ENCODE data around the gene MAP3K10. TPM values are rescaled to one million over a fixed set of nuclear protein-coding genes. Genes with fewer than 3 reads are reported as not detected.
"Not testable (repeated sequence)": the region's sequence is repeated elsewhere in the genome, so short reads cannot be mapped to it uniquely, and the experiment has no call there.

The MAP3K10 gene
- polyA plus RNA-seq: 0.44 TPM

DNA sequence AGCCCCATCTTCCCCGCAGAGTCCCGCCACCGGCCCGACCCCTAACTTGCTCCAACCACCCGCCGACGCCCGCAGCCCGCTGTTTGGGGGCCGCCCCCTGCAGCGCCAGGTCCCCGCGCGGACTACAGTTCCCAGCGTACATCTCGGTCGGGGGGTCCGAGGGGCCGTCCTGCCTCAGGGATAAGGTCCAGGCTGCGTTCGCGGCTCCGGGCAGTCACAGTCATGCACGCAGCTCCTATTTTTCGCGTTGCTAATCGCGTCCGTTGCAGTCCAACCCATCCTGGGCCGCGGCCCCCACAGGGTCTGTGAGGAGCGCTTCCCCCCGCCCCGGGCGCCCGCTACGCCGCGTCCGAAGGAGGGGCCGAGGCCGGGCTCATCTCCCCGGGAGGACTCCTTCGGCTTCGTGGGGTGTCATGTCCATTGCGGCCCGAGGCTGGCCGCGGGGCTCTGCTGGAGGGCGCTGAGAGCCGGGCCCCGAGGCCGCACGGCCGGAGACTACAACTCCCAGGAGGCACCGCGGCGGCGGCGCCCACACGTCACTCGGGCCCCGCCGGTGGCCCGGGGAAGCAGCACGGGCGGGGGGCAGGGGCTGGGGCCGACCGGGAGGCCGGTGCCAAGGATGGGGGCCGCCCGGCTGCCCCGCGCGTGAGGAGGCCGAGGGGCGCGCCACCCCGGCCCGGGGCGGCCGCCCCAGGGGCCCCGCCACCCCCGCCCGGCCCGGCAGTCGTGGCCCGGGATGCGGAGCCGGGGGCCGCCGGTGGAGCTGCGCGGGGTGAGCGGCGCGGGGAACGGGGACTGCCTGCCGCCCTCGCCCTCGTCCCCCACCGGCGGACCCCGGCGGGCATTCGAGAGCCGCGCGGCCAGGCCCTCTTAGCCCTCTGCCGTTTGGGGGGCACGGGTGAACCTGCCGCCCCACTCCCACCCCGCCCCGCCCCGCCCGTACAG, at the start of gene MAP3K10:
Gene MAP3K10, plus strand, starts transcription at position 536 of the 945 bp plus-strand sequence. CDS start 606 bp downstream, outside the sequence.
- peak within 1 kb of the TSS; percentile 80 to 99 (median 93) for H3K27ac Mint-ChIP-seq

DNA sequence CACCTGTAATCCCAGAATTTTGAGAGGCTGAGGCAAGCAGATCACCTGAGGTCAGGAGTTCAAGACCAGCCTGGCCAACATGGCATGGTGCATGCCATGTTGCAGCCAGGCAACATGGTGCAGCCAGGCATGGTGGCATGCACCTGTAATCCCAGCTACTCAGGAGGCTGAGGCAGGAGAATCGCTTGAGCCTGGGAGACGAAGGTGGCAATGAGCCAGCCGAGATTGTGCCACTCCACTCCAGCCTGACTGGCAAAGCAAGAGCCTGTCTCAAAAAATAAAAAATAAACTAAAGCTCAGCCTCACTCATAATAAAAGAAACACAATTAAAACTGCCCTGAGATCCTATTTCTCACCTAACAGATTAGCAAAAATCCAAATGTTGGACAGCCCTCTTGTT, 49.7 kb upstream of the MAP3K10 start:
- peaks cover 2% of the 10 kb centered on the region for H3K27me3 Mint-ChIP-seq
- H3K36me3 Mint-ChIP-seq: no peaks in the 10 kb centered on the region
- no peak overlapping the region for H3K27ac Mint-ChIP-seq
- H3K4me1 Mint-ChIP-seq: peaks cover 25 to 31% (median 30%) of the 10 kb centered on the region in 3 donors
- peaks cover 0 to 2% (median 0%) of the 10 kb centered on the region in 3 donors for H3K9me3 Mint-ChIP-seq
- no peak overlapping the region for H3K4me3 Mint-ChIP-seq

More for the DNA sequence above, at the start of gene MAP3K10:
- no peaks in the 10 kb centered on the region for H3K27me3 Mint-ChIP-seq
- peaks cover 15 to 32% (median 29%) of the 10 kb centered on the region in 3 donors for H3K4me1 Mint-ChIP-seq
- H3K9me3 Mint-ChIP-seq: no peaks in the 10 kb centered on the region
- peak within 1 kb of the TSS; percentile 88 to 100 (median 96) for H3K4me3 Mint-ChIP-seq
- no peaks in the 10 kb centered on the region for H3K36me3 Mint-ChIP-seq

DNA sequence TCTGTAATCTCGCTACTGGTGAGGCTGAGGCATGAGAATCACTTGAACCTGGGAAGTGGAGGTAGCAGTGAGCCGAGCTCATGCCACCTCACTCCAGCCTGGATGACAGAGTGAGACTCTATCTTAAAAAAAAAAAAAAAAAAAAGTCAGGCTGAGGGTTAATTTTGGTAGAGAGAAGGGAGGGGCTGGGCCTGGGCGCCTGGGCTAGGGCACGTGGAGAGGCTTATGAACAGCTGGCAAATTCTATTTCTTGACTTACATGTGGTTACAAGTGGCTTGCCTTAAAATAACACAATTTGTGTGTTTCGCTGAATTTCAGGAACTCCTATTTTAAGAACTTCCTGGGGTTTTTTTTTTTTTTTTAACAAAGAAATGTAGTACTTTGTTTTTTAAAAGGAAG, 47.6 kb upstream of the MAP3K10 start:
- H3K4me1 Mint-ChIP-seq: peaks cover 25 to 36% (median 30%) of the 10 kb centered on the region in 3 donors

DNA sequence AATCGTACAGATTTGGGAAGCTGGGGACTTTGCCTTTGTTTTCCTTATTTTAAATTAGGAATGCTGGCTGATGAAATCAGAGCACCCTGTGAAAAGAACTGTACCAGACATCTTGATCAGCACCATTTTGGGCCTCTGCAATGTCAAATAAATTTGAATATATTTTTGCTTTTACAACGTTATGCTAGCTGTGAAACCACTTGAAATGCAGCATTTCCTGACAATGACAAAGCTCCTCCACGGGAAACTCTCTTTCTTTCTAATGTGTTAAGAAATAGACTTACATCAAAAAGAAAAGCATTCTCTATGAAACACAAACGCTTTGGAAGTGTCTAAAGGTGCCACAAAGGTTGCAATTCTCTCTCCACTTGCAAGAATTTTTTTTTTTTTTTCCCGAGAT, 47.1 kb upstream of the MAP3K10 start:
- peak overlapping the region; percentile 70 to 88 (median 81) for H3K4me3 Mint-ChIP-seq
- no peaks in the 10 kb centered on the region for H3K9me3 Mint-ChIP-seq
- H3K36me3 Mint-ChIP-seq: no peaks in the 10 kb centered on the region
- H3K27ac Mint-ChIP-seq: peak overlapping the region; percentile 15 to 84 (median 59)
- peaks cover 25 to 36% (median 30%) of the 10 kb centered on the region in 3 donors for H3K4me1 Mint-ChIP-seq
- H3K27me3 Mint-ChIP-seq: peaks cover 1% of the 10 kb centered on the region

More for the DNA sequence above, 47.6 kb upstream of the MAP3K10 start:
- Mint-ChIP-seq H3K9me3 (no peaks in the 10 kb centered on the region), H3K36me3 (no peaks in the 10 kb centered on the region), H3K27me3 (peaks cover 1% of the 10 kb centered on the region), H3K4me3 (peak overlapping the region; percentile 69 to 88 (median 81)), H3K27ac (peak overlapping the region in 2 of 3 donors; percentile 15 to 84)

DNA sequence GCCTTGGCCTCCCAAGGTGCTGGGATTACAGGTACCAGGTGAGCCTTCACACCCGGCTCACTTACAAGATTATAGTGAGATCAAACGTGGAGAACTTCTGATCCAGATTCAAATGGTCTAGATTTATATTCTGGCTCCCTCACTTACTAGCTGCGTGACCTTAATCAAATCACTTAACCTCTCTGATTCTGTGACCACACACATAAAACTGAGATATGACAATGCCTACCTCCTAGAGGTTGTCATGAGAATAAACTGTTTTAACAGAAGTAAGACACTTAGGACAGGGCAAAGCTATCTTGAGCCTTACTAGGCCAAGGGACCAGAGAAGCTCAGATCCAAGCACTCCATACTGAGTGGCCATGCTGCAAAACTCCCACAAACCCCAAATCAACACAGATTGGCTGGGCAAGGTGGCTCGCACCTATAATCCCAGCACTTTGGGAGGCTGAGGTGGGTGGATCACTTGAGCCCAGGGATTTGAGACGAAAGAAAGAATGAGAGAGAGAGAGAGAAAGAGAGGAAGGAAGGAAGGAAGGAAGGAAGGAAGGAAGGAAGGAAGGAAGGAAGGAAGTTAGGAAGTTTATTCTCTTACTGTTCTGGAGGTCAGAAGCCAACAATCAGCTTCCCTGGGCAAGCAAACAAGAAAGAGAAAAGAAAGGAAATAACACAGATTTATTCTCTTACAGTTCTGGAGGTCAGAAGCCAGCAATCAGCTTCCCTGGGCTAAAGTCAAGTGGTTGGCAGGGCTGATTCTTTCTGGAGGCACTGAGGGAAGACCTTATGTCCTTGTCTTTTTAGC, 46.1 kb upstream of the MAP3K10 start:
- no peaks in the 10 kb centered on the region for H3K9me3 Mint-ChIP-seq
- H3K36me3 Mint-ChIP-seq: no peaks in the 10 kb centered on the region
- no peak overlapping the region for H3K27ac Mint-ChIP-seq
- H3K4me1 Mint-ChIP-seq: peaks cover 21 to 34% (median 32%) of the 10 kb centered on the region in 3 donors
- peaks cover 1% of the 10 kb centered on the region for H3K27me3 Mint-ChIP-seq
- peak overlapping the region in 1 of 4 donors; percentile 72 for H3K4me3 Mint-ChIP-seq

DNA sequence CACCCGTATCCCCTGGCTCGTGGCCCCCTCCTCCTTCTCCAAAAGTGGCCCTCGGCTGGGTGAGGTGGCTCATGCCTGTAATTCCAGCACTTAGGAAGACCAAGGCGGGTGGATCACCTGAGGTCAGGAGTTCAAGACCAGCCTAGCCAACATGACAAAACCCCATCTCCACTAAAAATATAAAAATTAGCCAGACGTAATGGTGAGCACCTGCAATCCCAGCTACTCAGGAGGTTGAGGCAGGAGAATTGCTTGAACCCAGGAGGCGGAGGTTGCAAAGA, 45.5 kb upstream of the MAP3K10 start:
- H3K4me1 Mint-ChIP-seq: peaks cover 21 to 34% (median 32%) of the 10 kb centered on the region in 3 donors
- not testable (repeated sequence) for H3K27ac Mint-ChIP-seq, H3K9me3 Mint-ChIP-seq, H3K27me3 Mint-ChIP-seq, H3K4me3 Mint-ChIP-seq, H3K36me3 Mint-ChIP-seq

DNA sequence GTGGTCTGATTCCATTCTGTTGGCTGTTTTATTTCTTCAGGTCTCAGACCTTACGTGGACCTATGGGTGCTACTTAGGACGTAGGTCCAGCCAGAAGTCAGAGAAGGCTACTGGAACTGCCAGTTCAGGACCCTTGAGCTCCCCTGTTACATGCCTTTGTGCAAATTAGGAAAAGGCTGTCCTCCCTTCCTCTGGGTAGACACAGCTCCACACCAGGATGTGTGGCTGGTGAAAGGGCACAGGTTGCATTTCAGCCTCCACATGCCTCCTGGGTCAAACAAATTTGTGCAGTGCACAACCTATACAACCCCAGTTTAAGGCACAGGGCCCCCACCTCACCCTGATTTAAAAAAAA, 43.9 kb upstream of the MAP3K10 start:
- no peak overlapping the region for H3K4me3 Mint-ChIP-seq
- no peaks in the 10 kb centered on the region for H3K9me3 Mint-ChIP-seq
- H3K27ac Mint-ChIP-seq: no peak overlapping the region
- H3K36me3 Mint-ChIP-seq: no peaks in the 10 kb centered on the region
- H3K4me1 Mint-ChIP-seq: peaks cover 21 to 30% (median 27%) of the 10 kb centered on the region in 3 donors
- H3K27me3 Mint-ChIP-seq: peaks cover 1% of the 10 kb centered on the region

DNA sequence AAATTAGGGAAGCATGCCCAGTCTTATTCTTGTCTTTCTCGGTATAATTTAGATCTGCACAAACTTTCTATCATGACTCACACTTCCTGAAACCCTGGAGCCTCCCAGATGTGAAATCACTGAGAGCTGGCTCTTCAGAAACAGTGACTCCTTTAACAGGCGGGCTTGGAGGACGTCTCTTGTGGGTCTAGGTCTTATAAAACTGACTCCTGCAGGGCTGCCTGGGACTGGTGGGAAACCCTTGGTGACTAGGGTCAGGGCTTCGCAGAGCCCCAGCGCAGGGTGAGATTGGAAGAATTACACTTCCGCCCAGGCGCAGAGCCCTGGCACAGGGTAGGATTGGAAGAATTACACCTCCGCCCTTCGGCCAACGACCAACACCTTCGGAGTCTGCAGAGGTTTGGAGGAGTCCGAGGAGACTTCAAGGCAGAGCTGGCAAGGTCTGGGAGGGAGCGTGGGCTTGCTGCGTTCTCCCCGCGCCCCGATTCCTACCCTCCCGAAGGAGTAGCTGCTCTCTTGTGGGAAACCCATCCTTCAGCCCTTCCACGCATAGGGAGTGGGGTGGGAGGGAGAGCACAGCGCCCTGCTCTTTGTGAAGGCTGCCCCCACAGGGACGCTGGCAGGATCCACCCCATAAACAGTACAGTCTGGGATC, 43.4 kb upstream of the MAP3K10 start:
- Mint-ChIP-seq H3K36me3 (no peaks in the 10 kb centered on the region), H3K27me3 (peaks cover 1% of the 10 kb centered on the region), H3K27ac (no peak overlapping the region), H3K4me3 (peak overlapping the region in 1 of 4 donors; percentile 60), H3K4me1 (peaks cover 19 to 27% (median 25%) of the 10 kb centered on the region in 3 donors), H3K9me3 (no peaks in the 10 kb centered on the region)

DNA sequence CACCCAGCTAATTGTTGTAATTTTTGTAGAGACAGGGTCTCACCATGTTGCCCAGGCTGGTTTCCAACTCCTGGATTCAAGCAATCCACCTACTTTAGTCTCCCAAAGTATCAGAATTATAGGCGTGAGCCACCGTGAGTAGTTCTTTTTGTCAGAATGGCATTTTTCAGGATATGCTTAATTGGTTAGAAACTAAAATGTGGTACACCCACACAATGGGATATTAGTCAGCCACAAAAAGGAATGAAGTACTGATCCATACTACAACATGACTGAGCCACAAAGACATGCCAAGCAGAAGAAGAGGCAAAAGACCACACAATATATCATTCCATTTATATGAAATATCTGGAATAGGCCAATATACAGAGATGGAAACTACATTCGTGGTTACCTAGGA, 41.7 kb upstream of the MAP3K10 start:
- no peak overlapping the region for H3K27ac Mint-ChIP-seq
- H3K4me1 Mint-ChIP-seq: peaks cover 11 to 17% (median 15%) of the 10 kb centered on the region in 3 donors
- no peak overlapping the region for H3K4me3 Mint-ChIP-seq
- peaks cover 1% of the 10 kb centered on the region for H3K27me3 Mint-ChIP-seq
- no peaks in the 10 kb centered on the region for H3K9me3 Mint-ChIP-seq
- no peaks in the 10 kb centered on the region for H3K36me3 Mint-ChIP-seq

DNA sequence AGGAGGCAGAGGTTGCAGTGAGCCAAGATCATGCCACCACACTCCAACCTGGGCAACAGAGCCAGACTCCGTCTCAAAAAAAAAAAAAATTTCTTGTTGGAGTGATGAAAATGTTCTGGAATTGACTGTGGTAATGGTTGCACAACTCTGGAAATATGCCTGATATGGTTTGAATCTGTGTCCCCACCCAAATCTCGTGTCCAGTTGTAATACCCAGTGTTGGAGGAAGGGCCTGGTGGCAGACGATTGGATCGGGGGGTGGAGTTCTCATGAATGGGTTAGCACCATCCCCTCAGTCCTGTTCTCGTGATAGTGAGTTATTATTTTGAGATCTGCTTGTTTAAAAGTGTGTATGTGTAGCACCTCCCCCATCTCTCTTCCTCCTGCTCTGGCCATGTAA, 41.1 kb upstream of the MAP3K10 start:
- peaks cover 6 to 15% (median 11%) of the 10 kb centered on the region in 3 donors for H3K4me1 Mint-ChIP-seq
- no peaks in the 10 kb centered on the region for H3K36me3 Mint-ChIP-seq
- H3K4me3 Mint-ChIP-seq: no peak overlapping the region
- no peak overlapping the region for H3K27ac Mint-ChIP-seq
- no peaks in the 10 kb centered on the region for H3K9me3 Mint-ChIP-seq
- peaks cover 1% of the 10 kb centered on the region for H3K27me3 Mint-ChIP-seq

DNA sequence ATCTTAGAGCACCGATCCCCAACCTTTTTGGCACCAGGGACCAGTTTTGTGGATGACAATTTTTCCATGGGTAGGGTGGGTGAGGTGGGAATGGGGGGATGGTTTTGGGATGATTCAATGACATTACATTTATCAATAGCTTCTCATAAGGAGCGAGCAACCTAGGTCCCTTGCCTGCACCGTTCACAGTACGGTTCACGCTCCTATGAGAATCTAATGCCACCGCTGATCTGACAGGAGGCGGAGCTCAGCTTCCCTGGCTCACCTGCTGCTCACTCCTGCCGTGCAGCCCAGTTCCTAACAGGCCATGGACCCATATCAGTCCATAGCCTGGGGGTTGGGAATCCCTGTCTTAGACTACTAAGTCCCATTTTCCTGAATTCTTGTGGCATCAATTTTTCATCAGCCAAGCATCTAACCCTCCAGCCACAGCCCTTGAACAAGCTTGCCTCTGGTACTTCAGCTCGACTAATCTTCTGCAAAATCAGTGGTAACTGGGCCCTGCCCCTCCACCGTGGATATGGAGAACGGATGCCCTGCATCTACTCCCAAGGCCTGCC, 37.0 kb upstream of the MAP3K10 start:
- H3K4me3 Mint-ChIP-seq: no peak overlapping the region
- no peaks in the 10 kb centered on the region for H3K36me3 Mint-ChIP-seq
- H3K4me1 Mint-ChIP-seq: peaks cover 5 to 9% (median 6%) of the 10 kb centered on the region in 3 donors
- no peaks in the 10 kb centered on the region for H3K27me3 Mint-ChIP-seq
- no peak overlapping the region for H3K27ac Mint-ChIP-seq
- no peaks in the 10 kb centered on the region for H3K9me3 Mint-ChIP-seq

DNA sequence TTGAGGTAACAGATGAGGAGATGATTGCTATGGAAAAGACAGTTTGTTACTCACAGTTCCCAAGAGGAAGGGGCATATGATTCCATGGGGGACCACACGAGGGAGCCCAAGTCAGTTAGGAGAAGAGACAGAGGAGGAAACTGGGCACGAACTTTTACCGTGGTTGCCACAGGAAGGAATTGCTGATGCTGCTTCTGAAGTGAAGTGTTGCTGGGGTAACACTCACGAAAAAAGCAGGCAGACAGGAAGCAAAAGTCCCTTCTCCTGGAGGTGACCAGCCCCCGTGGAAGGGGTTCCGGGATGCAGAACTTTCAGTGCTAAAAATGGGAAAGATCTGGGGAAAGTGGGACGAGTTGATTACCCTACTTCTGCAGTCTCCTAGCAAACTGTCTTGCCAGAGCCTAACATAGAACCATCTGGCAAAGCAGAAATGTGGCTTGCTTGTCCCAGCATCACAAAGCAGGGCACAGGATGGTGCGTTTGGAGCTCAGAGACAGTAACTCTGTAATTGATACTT, 35.4 kb upstream of the MAP3K10 start:
- no peak overlapping the region for H3K4me3 Mint-ChIP-seq
- no peaks in the 10 kb centered on the region for H3K27me3 Mint-ChIP-seq
- no peak overlapping the region for H3K27ac Mint-ChIP-seq
- no peaks in the 10 kb centered on the region for H3K9me3 Mint-ChIP-seq
- peaks cover 5 to 6% (median 5%) of the 10 kb centered on the region in 3 donors for H3K4me1 Mint-ChIP-seq
- H3K36me3 Mint-ChIP-seq: no peaks in the 10 kb centered on the region

DNA sequence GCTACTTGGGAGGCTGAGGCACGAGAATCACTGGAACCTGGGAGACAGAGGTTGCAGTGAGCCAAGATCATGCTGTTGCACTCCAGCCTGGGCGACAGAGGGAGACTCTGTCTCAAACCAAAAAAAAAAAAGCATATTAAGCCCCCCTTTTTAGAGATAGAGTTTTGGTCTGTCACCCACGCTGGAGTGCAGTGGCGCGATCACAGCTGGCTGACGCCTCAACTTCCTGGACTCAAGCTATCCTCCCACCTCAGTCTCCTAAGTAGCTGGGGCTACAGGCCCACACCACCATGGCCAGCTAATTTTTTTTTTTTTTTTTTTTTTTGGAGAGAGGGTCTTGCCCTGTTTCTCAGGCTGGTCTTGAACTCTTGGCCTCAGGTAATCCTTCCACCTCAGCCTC, 34.2 kb upstream of the MAP3K10 start:
- Mint-ChIP-seq H3K4me1 (peaks cover 5 to 6% (median 5%) of the 10 kb centered on the region in 3 donors), H3K9me3 (no peaks in the 10 kb centered on the region), H3K27me3 (no peaks in the 10 kb centered on the region), H3K4me3 (no peak overlapping the region), H3K27ac (no peak overlapping the region), H3K36me3 (no peaks in the 10 kb centered on the region)

DNA sequence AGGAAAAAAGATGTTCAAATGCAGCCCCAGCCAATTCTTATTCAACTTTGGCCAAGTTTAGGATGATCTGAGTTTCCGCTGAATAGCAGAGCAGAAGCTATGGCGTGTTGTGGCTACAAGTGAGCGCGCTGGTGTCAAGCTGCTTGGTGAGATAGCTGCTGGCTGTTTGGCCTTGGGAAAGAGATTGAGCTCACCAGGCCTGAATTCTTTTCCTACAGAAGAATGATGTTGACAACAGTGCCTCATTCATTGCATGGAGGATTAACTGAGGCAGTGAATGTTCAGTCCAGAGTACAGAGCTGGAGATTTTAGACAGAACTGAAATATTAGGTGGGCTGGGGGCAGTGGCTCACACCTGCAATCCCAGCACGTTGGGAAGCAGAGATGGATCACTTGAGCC, 31.5 kb upstream of the MAP3K10 start:
- peaks cover 17 to 19% (median 18%) of the 10 kb centered on the region in 3 donors for H3K4me1 Mint-ChIP-seq
- H3K4me3 Mint-ChIP-seq: peak overlapping the region in 2 of 4 donors; percentile 21 to 55
- no peaks in the 10 kb centered on the region for H3K36me3 Mint-ChIP-seq
- H3K27ac Mint-ChIP-seq: peak overlapping the region in 2 of 3 donors; percentile 14 to 75
- no peaks in the 10 kb centered on the region for H3K9me3 Mint-ChIP-seq
- H3K27me3 Mint-ChIP-seq: no peaks in the 10 kb centered on the region
